Kidney (tissue), 14 donors: ENCODE results near the gene SLC66A2. TPM values are rescaled to one million over a fixed set of nuclear protein-coding genes. Genes with fewer than 3 reads are reported as not detected.
A peak's percentile ranks its signal among the peaks of the same experiment; 100 is the strongest.

Experiments
- DNase-seq, 5 donors: peaks; one replicate each; pipeline ENCODE4 v3.0.0-alpha.2; 2013 to 2020
- FAIRE-seq: peaks from 2 replicates; lab custom pipeline; 2012; peaks lifted over from hg19 to GRCh38; lab: Jason Lieb, UNC
- H3K27ac ChIP-seq, 2 donors: one replicate each; pipeline ENCODE4 v1.7.0; 2013; ENCODE audit warnings: low read depth in 2 of 2, low read length in 2 of 2, inconsistent platforms in 1 of 2
- H3K27me3 ChIP-seq: one replicate; pipeline ENCODE4 v1.7.1; 2013; ENCODE audit warnings: low read length, inconsistent platforms; ENCODE audit not compliant: control insufficient read depth, insufficient read depth
- H3K36me3 ChIP-seq, 3 donors: one replicate each; pipeline versions ENCODE4 v1.7.0 to v1.7.1; 2013; ENCODE audit warnings: low read length in 3 of 3, control low read depth in 1 of 3, inconsistent platforms in 1 of 3; ENCODE audit not compliant: insufficient read depth in 3 of 3, control insufficient read depth in 2 of 3
- H3K4me1 ChIP-seq, 3 donors: one replicate each; pipeline versions ENCODE4 v1.7.0 to v1.7.1; 2013; ENCODE audit warnings: low read length in 3 of 3, inconsistent platforms in 1 of 3, low read depth in 1 of 3; ENCODE audit not compliant: control insufficient read depth in 2 of 3, insufficient read depth in 2 of 3
- H3K4me3 ChIP-seq, 3 donors: one replicate each; pipeline versions ENCODE4 v1.7.0 to v1.8.1; 2013; ENCODE audit warnings: low read length in 3 of 3, control low read depth in 1 of 3, inconsistent platforms in 1 of 3
- H3K9ac ChIP-seq, 3 donors: one replicate each; pipeline versions ENCODE4 v1.7.0 to v1.7.1; 2013; ENCODE audit warnings: low read length in 3 of 3, control low read depth in 1 of 3, inconsistent platforms in 1 of 3
- H3K9me3 ChIP-seq, 3 donors: one replicate each; pipeline versions ENCODE4 v1.7.0 to v1.7.1; 2013; ENCODE audit warnings: low read length in 3 of 3, control low read depth in 1 of 3, inconsistent platforms in 1 of 3; ENCODE audit not compliant: control insufficient read depth in 2 of 3, insufficient read depth in 1 of 3
- intact Hi-C: fragments of 100-400 bp; cut with DNase I; formaldehyde crosslinking; loops from one replicate; pipeline ENCODE4 v1.11.1; 2022
- polyA plus RNA-seq: library from polyadenylated mRNA; stranded (reverse); fragments of 350-450 nt; fragmentation: Illumina TruSeq; extraction: RNeasy Lipid Tissue Mini Kit (QIAGEN cat#74804); gene quantifications from one replicate; pipeline ENCODE4 v1.2.3, GENCODE V29; 2014; ENCODE audit warnings: low read depth, low replicate concordance; ENCODE audit not compliant: insufficient read depth
- total RNA-seq: library from RNA; stranded (reverse); fragmentation: NEBNext Ultra II Directional; extraction: Animal tissue kit (Norgen Biotek cat#: 25700); gene quantifications from one replicate; pipeline ENCODE4 v1.2.1, GENCODE V29; 2021
- TF ChIP-seq, protein P1 (sequence below): IDR thresholded peaks from 3 replicates; pipeline ENCODE4 v1.5.1; 2012; ENCODE audit warnings: mild to moderate bottlenecking, moderate library complexity, borderline replicate concordance; ENCODE audit not compliant: insufficient read depth; ENCODE audit errors: extremely low read depth
- donor health status: control.
- donor health status: control.
- donor health status: control.
- donor health status: control.
- donor health status: control.
- donor health status: DM: yes; HTN: yes; CAD: no.
- donor health status: Normal renal cell carcinoma (clear cell type).

Gene SLC66A2
- total and polyA plus RNA-seq, 2 donors from 2014 or later = 41.9 to 45.5 TPM

DNA sequence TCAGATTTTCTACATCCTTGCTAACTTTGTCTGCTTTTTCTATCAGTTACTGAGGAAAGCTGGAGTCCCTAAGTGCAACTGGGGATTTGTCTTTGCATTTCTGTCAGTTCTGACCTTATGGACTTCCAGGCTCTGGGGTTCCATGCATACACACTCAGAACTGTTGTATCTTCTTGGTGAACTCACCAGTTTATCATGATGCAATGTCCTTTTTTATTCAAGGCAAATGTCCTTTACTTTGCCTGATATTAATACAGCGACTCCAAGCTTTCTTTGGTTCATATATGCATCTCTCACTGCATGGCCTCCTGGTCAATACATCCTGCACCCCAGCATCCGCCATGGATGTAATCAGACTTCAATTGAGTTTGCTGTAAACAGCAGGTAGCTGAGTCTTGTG, 44.7 kb downstream of the SLC66A2 start:
- Histone ChIP-seq H3K27ac (no peak overlapping the region), H3K36me3 (peaks cover 0 to 9% (median 3%) of the 10 kb centered on the region in 3 donors), H3K9me3 (no peaks in the 10 kb centered on the region), H3K4me1 (no peaks in the 10 kb centered on the region), H3K9ac (no peak overlapping the region), H3K4me3 (no peak overlapping the region), H3K27me3 (no peaks in the 10 kb centered on the region)
- no peak for FAIRE-seq
- intact Hi-C loops = no loop called here
- no peak for DNase-seq
- TF ChIP-seq, protein P1, sequence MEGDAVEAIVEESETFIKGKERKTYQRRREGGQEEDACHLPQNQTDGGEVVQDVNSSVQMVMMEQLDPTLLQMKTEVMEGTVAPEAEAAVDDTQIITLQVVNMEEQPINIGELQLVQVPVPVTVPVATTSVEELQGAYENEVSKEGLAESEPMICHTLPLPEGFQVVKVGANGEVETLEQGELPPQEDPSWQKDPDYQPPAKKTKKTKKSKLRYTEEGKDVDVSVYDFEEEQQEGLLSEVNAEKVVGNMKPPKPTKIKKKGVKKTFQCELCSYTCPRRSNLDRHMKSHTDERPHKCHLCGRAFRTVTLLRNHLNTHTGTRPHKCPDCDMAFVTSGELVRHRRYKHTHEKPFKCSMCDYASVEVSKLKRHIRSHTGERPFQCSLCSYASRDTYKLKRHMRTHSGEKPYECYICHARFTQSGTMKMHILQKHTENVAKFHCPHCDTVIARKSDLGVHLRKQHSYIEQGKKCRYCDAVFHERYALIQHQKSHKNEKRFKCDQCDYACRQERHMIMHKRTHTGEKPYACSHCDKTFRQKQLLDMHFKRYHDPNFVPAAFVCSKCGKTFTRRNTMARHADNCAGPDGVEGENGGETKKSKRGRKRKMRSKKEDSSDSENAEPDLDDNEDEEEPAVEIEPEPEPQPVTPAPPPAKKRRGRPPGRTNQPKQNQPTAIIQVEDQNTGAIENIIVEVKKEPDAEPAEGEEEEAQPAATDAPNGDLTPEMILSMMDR = no peak

DNA sequence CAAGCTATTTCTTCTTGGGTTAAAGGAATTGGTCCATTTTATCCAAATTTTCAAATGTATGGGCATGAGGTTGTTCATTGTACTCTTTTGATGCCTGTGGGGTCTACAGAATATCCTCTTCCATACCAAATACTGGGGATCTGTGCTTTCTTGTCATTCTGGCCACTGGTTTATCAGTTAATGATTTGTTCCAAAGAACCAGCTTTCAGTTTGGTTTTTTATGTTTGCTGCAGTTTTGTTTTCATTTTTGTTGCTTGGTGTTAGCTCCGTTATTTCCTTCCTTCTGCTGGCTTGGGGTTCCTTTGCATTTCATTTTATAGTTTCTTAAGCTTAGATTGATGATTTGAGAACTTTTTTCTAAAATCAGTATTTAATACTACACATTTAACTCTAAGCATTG, 45.5 kb downstream of the SLC66A2 start:
- no peak for FAIRE-seq

DNA sequence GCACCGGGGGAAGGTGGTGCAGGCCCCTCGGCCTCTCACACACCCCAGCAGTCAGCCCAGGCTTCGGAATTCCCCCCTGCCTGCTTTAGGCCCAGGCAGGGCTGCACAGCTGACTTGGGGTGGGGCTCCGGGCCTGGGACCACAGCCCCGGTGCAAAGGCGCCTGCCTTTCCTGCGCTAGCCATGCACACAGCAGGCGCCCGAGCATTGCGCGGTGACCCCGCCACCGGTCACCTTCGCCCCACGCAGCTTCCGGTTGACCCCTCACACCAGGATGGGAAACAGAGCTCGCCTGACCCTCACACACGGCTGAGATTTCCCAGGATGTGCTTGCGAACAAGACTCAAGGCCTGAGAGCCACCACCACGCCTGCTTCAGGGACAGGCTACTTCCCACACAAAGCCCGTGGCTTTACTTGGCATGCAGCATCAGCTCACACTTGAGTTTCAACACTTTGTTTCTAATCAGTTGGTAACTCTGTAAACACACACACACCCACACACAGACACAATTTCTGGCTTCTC, 46.0 kb downstream of the SLC66A2 start:
- TF ChIP-seq, protein P1 = no peak
- H3K9ac ChIP-seq = no peak overlapping the region
- no peak overlapping the region for H3K4me3 ChIP-seq
- H3K4me1 ChIP-seq = no peaks in the 10 kb centered on the region
- intact Hi-C loops = no loop called here
- no peak overlapping the region for H3K27ac ChIP-seq
- no peaks in the 10 kb centered on the region for H3K9me3 ChIP-seq
- FAIRE-seq (no peak), DNase-seq (peak in 1 of 5 donors; percentile 41)
- H3K27me3 ChIP-seq = no peaks in the 10 kb centered on the region
- peaks cover 0 to 9% (median 3%) of the 10 kb centered on the region in 3 donors for H3K36me3 ChIP-seq

More for the DNA sequence above, 45.5 kb downstream of the SLC66A2 start:
- DNase-seq = no peak
- Histone ChIP-seq H3K4me1 (no peaks in the 10 kb centered on the region), H3K27me3 (no peaks in the 10 kb centered on the region), H3K27ac (no peak overlapping the region), H3K9me3 (no peaks in the 10 kb centered on the region), H3K36me3 (peaks cover 0 to 9% (median 3%) of the 10 kb centered on the region in 3 donors), H3K9ac (no peak overlapping the region), H3K4me3 (no peak overlapping the region)
- intact Hi-C loops = no loop called here
- TF ChIP-seq, protein P1 = no peak
